ENCODE measurements around the gene MZT1.
"Not testable (repeated sequence)": the region's sequence is repeated elsewhere in the genome, so short reads cannot be mapped to it uniquely, and the experiment has no call there.

Gene MZT1

DNA sequence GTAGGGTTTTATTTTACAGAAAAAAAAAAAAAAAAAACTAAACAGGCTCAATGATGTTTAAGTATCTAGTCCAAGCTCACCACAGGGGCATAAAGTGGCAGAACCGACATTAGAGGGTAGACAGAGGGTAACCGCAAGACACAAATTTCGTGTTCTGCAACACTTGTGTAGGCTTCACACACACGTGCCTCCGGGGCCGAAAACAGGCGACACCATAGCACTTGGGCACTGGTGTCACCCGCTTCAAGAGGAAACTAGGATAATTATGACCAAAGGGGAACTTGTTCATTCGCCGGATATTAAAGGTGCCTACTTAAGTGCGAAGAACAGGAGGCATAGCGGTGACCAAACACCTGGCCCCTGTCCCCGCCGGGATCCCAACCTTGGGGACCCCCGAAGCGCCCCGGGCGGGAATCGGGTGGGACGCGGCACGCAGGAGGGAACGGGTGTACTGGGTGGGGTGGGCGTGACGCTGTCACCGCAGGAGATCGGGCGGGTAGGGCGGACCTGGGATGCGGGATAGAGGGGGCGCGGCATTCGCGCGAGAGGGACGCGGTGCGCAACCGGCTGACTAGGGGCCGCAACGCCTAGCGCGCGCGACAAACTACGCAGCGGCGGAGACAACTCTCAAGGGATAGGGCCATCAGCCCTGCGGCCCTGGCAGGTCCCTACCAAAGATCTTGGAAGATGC lies 558 bp downstream of the MZT1 start:
- no peaks in the 10 kb centered on the region for H3K4me1 ChIP-seq
- H3K9me3 ChIP-seq = no peaks in the 10 kb centered on the region
- TF ChIP-seq, protein P1, sequence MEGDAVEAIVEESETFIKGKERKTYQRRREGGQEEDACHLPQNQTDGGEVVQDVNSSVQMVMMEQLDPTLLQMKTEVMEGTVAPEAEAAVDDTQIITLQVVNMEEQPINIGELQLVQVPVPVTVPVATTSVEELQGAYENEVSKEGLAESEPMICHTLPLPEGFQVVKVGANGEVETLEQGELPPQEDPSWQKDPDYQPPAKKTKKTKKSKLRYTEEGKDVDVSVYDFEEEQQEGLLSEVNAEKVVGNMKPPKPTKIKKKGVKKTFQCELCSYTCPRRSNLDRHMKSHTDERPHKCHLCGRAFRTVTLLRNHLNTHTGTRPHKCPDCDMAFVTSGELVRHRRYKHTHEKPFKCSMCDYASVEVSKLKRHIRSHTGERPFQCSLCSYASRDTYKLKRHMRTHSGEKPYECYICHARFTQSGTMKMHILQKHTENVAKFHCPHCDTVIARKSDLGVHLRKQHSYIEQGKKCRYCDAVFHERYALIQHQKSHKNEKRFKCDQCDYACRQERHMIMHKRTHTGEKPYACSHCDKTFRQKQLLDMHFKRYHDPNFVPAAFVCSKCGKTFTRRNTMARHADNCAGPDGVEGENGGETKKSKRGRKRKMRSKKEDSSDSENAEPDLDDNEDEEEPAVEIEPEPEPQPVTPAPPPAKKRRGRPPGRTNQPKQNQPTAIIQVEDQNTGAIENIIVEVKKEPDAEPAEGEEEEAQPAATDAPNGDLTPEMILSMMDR (IDR thresholded peaks at IDR 0.05; ENCODE audit: low read depth, low read length) = no peak
- peak overlapping the region; percentile 84 for H3K4me3 ChIP-seq (ENCODE audit: low read depth, low read length)
- H3K27me3 ChIP-seq = no peaks in the 10 kb centered on the region
- no peaks in the 10 kb centered on the region; the same call in 1 of the 2 replicates for H3K36me3 ChIP-seq
- peak; percentile 69 for DNase-seq

DNA sequence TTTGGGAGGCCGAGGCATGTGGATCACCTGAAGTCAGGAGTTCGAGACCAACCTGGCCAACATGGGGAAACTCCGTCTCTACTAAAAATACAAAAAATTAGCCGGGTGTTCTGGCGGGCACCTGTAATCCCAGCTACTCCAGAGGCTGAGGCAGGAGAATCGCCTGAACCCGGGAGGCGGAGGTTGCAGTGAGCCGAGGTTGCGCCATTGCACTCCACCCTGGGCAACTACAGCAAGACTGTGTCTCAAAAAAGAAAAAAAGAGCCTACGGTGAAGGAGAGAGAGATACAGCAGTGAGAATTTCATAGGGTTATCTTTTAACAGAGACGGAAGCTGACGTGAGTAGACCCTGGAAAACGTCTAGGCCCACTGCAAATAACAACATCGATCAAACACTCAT lies 1.2 kb downstream of the MZT1 start:
- H3K4me3 ChIP-seq (ENCODE audit: low read depth, low read length) = peak overlapping the region; percentile 84
- not testable (repeated sequence) for H3K9me3 ChIP-seq, H3K36me3 ChIP-seq, DNase-seq, H3K27me3 ChIP-seq, H3K4me1 ChIP-seq

DNA sequence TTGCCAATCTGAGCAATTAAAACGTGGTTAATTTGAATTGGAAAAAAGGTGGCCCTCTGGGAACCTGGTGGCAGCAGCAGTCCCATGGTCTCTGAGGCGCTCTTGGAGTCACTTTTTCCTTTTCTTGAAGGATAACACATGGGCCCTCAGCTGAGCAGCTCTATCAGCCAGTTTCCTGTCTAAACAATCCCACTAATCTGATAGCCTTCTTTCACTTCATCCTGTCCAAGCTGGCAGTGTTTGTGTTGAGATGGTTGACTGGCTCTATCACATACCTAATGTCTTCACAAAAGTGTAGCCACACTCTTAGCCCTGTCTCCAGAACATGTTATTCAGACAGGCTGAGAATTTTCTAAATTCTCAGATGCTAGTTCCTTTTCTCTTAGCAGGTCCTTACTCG lies 10.7 kb downstream of the MZT1 start:
- Histone ChIP-seq H3K4me1 (no peaks in the 10 kb centered on the region), H3K4me3 (ENCODE audit: low read depth, low read length) (no peak overlapping the region), H3K36me3 (peaks cover 66% of the 10 kb centered on the region), H3K27me3 (no peaks in the 10 kb centered on the region), H3K9me3 (no peaks in the 10 kb centered on the region)
- DNase-seq = no peak
- TF ChIP-seq, protein P1 (IDR thresholded peaks at IDR 0.05; ENCODE audit: low read depth, low read length) = no peak

DNA sequence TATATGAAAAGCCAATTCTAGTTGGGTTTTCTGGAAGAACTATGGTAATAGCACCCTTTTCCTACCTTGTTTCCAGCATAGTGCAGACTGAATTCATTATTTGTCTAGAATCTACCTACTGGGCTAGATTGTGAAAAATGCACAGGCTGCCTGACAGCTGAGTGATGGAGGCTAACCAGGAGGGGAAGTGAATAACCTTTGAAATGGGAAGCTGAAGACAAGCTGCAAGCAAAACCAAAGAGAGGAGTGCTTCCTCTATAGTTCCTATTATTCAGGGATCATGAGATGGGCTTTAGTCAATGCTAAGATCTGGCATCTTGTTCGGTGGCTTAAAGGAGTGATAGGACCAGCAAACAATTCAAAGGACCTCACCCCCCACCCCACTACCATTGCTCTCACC lies 26.9 kb downstream of the MZT1 start:
- no peaks in the 10 kb centered on the region for H3K4me1 ChIP-seq
- no peak for DNase-seq
- TF ChIP-seq, protein P1 (IDR thresholded peaks at IDR 0.05; ENCODE audit: low read depth, low read length) = no peak

DNA sequence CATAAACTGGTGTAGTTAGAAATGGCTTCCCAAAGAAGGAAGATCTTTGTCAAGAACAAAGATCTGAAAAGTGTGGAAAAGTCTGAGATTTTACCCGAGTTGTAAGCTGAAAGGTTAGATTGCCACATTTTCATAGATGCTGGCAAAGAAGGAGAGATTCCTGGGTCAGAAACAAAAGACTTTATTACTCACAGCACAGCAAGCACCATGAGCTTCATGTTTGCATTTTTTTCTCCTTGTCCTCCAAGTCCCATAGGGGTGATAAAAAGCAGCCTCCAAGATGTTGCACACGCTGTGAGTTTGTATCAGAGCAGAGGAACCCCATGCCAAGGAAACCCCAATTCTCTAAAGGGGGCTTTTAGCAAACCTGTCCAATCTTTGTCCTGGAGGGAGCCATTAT lies 29.3 kb downstream of the MZT1 start:
- DNase-seq = no peak
- Histone ChIP-seq H3K27me3 (no peaks in the 10 kb centered on the region), H3K36me3 (no peaks in the 10 kb centered on the region), H3K4me3 (ENCODE audit: low read depth, low read length) (no peak overlapping the region), H3K4me1 (no peaks in the 10 kb centered on the region), H3K9me3 (no peaks in the 10 kb centered on the region)
- TF ChIP-seq, protein P1 (IDR thresholded peaks at IDR 0.05; ENCODE audit: low read depth, low read length) = no peak

More for the DNA sequence above, 26.9 kb downstream of the MZT1 start:
- Histone ChIP-seq H3K36me3 (no peaks in the 10 kb centered on the region), H3K27me3 (no peaks in the 10 kb centered on the region), H3K4me3 (ENCODE audit: low read depth, low read length) (no peak overlapping the region), H3K9me3 (no peaks in the 10 kb centered on the region)

DNA sequence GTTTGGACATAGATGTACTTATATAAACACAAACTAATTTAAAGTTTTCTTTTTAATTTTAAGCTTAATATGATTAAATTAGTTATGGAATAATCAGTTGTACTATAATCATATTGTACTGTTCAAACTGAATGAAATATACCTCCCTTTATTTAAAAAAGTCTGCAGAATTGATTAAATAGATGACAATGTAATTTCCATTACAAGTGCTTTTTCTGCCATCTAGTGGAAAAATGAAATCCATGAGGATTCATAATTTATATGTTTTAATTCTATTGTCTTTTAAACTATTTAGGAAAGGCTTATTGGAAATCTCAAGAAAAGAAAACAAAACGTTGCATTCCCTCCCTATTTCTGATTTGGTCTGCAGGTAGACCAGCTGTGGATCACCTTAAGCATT lies 30.9 kb downstream of the MZT1 start:
- DNase-seq = no peak
- H3K27me3 ChIP-seq = no peaks in the 10 kb centered on the region
- no peaks in the 10 kb centered on the region for H3K9me3 ChIP-seq
- TF ChIP-seq, protein P1 (IDR thresholded peaks at IDR 0.05; ENCODE audit: low read depth, low read length) = peak; percentile 28
- H3K36me3 ChIP-seq = no peaks in the 10 kb centered on the region
- no peak overlapping the region for H3K4me3 ChIP-seq (ENCODE audit: low read depth, low read length)
- no peaks in the 10 kb centered on the region for H3K4me1 ChIP-seq

Data from BE2C (cell line).